Epidermal melanocyte (primary cell): ENCODE measurements around the gene TIGAR.

Source experiments
- DNase-seq: peaks from one replicate; pipeline ENCODE4 v3.0.0; 2011; ENCODE audit warnings: low spot score; ENCODE audit not compliant: insufficient read length

TIGAR gene

GRCh38 chr12:4282892-4283511 is 38.0 kb upstream of the TIGAR start:
- DNase-seq = no peak

- DNase-seq = no peak
Measured at GRCh38 chr12:4283512-4284255, 37.3 kb upstream of the TIGAR start.

- DNase-seq = no peak
Measured at GRCh38 chr12:4284306-4284705, 36.7 kb upstream of the TIGAR start.

- no peak for DNase-seq
Measured at GRCh38 chr12:4285070-4285469, 35.9 kb upstream of the TIGAR start.

- DNase-seq = no peak
Measured at GRCh38 chr12:4286228-4286627, 34.8 kb upstream of the TIGAR start.

- DNase-seq = no peak
Measured at GRCh38 chr12:4286771-4287317, 34.2 kb upstream of the TIGAR start.

GRCh38 chr12:4287325-4288211 is 33.4 kb upstream of the TIGAR start:
- no peak for DNase-seq

- no peak for DNase-seq
Measured at GRCh38 chr12:4288296-4289131, 32.5 kb upstream of the TIGAR start.

- DNase-seq = no peak
Measured at GRCh38 chr12:4289231-4289878, 31.7 kb upstream of the TIGAR start.

- no peak for DNase-seq
Measured at GRCh38 chr12:4289998-4290790, 30.8 kb upstream of the TIGAR start.

GRCh38 chr12:4292341-4293073 is 28.5 kb upstream of the TIGAR start:
- DNase-seq = no peak

- no peak for DNase-seq
Measured at GRCh38 chr12:4293299-4293965, 27.6 kb upstream of the TIGAR start.

- DNase-seq = no peak
Measured at GRCh38 chr12:4293966-4294505, 27.0 kb upstream of the TIGAR start.

- DNase-seq = no peak
Measured at GRCh38 chr12:4296751-4297150, 24.3 kb upstream of the TIGAR start.

- DNase-seq = no peak
Measured at GRCh38 chr12:4297617-4298016, 23.4 kb upstream of the TIGAR start.

GRCh38 chr12:4300883-4301282 is 20.1 kb upstream of the TIGAR start:
- no peak for DNase-seq

- no peak for DNase-seq
Measured at GRCh38 chr12:4301932-4302501, 19.0 kb upstream of the TIGAR start.

- DNase-seq = no peak
Measured at GRCh38 chr12:4302881-4303280, 18.1 kb upstream of the TIGAR start.
